PC-3 (cell line): ENCODE data around the gene SOX1.

Experiments used
- EZH2 ChIP-seq: fragments of 300-600 bp; sonication (generic); IDR thresholded peaks from one replicate; pipeline ENCODE4 v1.6.1; 2017; ENCODE audit warnings: antibody characterized with exemption, mild to moderate bottlenecking, low read length; ENCODE audit not compliant: unreplicated experiment
- EZH2phosphoT487 ChIP-seq: fragments of 300-600 bp; sonication (generic); IDR thresholded peaks from 2 replicates; pipeline ENCODE4 v1.6.1; 2018; ENCODE audit warnings: mild to moderate bottlenecking, antibody characterized with exemption, low read length, borderline replicate concordance
- TF ChIP-seq, protein P1 (sequence below): fragments of 300-600 bp; sonication (generic); conservative IDR thresholded peaks from 2 replicates; pipeline ENCODE4 v1.5.1; 2017; ENCODE audit warnings: antibody characterized with exemption, low read depth, mild to moderate bottlenecking, low read length

DNA sequence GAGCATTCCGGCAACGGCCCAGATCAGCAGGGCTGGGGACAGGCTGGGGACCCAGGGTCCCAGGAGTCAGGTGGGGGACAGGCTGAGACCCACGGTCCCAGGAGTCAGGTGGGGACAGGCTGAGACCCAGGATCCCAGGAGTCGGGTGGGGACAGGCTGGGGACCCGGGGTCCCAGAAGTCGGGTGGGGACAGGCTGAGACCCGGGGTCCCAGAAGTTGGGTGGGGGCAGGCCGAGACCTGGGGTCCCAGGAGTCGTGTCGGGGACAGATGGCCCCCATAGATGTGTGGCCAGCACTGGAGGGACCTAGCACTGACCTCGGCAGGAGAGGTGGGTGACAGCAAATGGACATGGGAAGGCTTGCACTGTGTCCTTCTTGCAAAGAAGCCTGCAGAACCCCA lies 39.7 kb upstream of the SOX1 start:
- TF ChIP-seq, protein P1, sequence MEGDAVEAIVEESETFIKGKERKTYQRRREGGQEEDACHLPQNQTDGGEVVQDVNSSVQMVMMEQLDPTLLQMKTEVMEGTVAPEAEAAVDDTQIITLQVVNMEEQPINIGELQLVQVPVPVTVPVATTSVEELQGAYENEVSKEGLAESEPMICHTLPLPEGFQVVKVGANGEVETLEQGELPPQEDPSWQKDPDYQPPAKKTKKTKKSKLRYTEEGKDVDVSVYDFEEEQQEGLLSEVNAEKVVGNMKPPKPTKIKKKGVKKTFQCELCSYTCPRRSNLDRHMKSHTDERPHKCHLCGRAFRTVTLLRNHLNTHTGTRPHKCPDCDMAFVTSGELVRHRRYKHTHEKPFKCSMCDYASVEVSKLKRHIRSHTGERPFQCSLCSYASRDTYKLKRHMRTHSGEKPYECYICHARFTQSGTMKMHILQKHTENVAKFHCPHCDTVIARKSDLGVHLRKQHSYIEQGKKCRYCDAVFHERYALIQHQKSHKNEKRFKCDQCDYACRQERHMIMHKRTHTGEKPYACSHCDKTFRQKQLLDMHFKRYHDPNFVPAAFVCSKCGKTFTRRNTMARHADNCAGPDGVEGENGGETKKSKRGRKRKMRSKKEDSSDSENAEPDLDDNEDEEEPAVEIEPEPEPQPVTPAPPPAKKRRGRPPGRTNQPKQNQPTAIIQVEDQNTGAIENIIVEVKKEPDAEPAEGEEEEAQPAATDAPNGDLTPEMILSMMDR = no peak
- no peak for TF ChIP-seq EZH2
- TF ChIP-seq EZH2phosphoT487 = no peak
